ENCODE results near the gene ARHGEF16.

- TF ChIP-seq EZH2 (IDR thresholded peaks at IDR 0.05; ENCODE audit: insufficient read depth, poor library complexity, severe bottlenecking) = no peak
- no peak for TF ChIP-seq EZH2phosphoT487 (IDR thresholded peaks at IDR 0.05; ENCODE audit: insufficient read depth, low read depth)
Measured at GRCh38 chr1:3521426-3521825, 67.0 kb downstream of the ARHGEF16 start.

Measured in GM23248 (cell line).